ENCODE data around the gene PARD3B. TPM values are rescaled to one million over a fixed set of nuclear protein-coding genes. Genes with fewer than 3 reads are reported as not detected.
A peak's percentile ranks its signal among the peaks of the same experiment; 100 is the strongest.

The PARD3B gene
- total and polyA plus RNA-seq, 2 of the 13 experiments (the other 11 are each of a cell fraction or from before 2014, with no cell fraction given): 0.71 to 2.3 TPM

DNA sequence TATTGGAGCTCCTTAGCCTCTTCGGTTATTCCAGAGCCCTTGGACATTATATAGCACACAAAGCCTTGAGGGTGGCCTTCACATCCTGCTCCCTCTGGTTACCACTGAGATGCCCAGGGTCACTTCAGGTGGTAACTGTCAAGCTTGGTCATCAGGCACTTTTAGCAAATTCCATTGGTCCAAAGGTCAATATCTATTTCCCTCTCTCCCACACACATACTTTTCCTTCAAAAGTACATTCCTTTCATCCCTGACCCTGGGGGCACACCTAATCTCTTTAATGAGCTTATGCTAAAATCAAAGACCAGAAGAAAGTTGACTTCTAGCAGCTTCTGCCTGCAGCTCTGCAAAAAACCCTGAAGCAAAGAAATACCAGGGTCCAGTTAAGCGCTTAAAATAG lies 965.1 kb downstream of the PARD3B start:
- H3K4me3 ChIP-seq (replicated peaks in 1 of 3; ENCODE audit: insufficient read depth in 1 of 3, low read depth in 2 of 3, low read length in 3 of 3): no peak overlapping the region
- POLR2A ChIA-PET: no interaction called here
- H3K4me1 ChIP-seq (ENCODE audit: insufficient read depth, low read length): peaks cover 8% of the 10 kb centered on the region
- H3K27ac ChIP-seq (ENCODE audit: extremely low read length, insufficient read depth, low read length): no peak overlapping the region
- FAIRE-seq: no peak
- CTCF ChIA-PET (ENCODE audit: low intra/inter-chr PET ratio, low total read pairs): no interaction called here
- BruUV-seq (replicated peaks): no TSS peak
- no peak overlapping the region for H3K4me2 ChIP-seq (ENCODE audit: low read depth, low read length)
- WGBS (ENCODE audit: low lambda C conversion rate): 19% methylated on average over 2 of the region's 2 CpGs
- no peaks in the 10 kb centered on the region for H3K27me3 ChIP-seq (ENCODE audit: control insufficient read depth in 1 of 2, insufficient read depth in 2 of 2, low read length in 2 of 2)
- no peaks in the 10 kb centered on the region for H4K20me1 ChIP-seq (ENCODE audit: insufficient read depth, low read length)
- peak; percentile 45 for DNase-seq (ENCODE audit: low spot score)
- H3K9me3 ChIP-seq (ENCODE audit: low read length): no peaks in the 10 kb centered on the region
- in situ Hi-C loops (cut with HindIII; ENCODE audit: extremely low pct_ligation_motif_present, low pct_unique_long_range_greater_than_20kb): no loop called here
- peak; percentile 88 for ATAC-seq
- no peaks in the 10 kb centered on the region for H3K36me3 ChIP-seq (replicated peaks in 1 of 2; ENCODE audit: control insufficient read depth in 1 of 2, insufficient read depth in 2 of 2, low read length in 2 of 2)
- no peaks in the 10 kb centered on the region for H3K79me2 ChIP-seq (ENCODE audit: insufficient read depth, low read length)
- no peak overlapping the region for H3K9ac ChIP-seq (ENCODE audit: insufficient read depth, low read depth, low read length)
- intact Hi-C loops (cut with micrococcal nuclease; ENCODE audit: unreplicated experiment): no loop called here
- H2AFZ ChIP-seq (ENCODE audit: low read length): no peak overlapping the region
- TF ChIP-seq HNF4G (IDR thresholded peaks at IDR 0.05; ENCODE audit: borderline replicate concordance, low read depth, low read length) (no peak), HNF4G (CRISPR knock-in tag; IDR thresholded peaks at IDR 0.05; ENCODE audit: borderline replicate concordance, low read depth) (peak; percentile 49; the same call in 1 of the 2 replicates), ISL2 (CRISPR knock-in tag; IDR thresholded peaks at IDR 0.05) (peak; percentile 57; the same call in 1 of the 2 replicates), PITX1 (CRISPR knock-in tag; IDR thresholded peaks at IDR 0.05) (peak; percentile 75; the same call in 1 of the 2 replicates), DBP (CRISPR knock-in tag; IDR thresholded peaks at IDR 0.05; ENCODE audit: not compliant biosample characterization) (no peak), MED1 (CRISPR knock-in tag; IDR thresholded peaks at IDR 0.05) (peak; percentile 19; the same call in 1 of the 2 replicates), HDAC6 (IDR thresholded peaks at IDR 0.05; ENCODE audit: low read depth, low read length) (no peak), NR2F1 (CRISPR knock-in tag; IDR thresholded peaks at IDR 0.05) (peak in 1 of 2 experiments; percentile 81; a peak in 2 of 4 replicates), ZNF782 (CRISPR knock-in tag; IDR thresholded peaks at IDR 0.05; ENCODE audit: borderline replicate concordance) (no peak)
- TF ChIP-seq, protein P1, sequence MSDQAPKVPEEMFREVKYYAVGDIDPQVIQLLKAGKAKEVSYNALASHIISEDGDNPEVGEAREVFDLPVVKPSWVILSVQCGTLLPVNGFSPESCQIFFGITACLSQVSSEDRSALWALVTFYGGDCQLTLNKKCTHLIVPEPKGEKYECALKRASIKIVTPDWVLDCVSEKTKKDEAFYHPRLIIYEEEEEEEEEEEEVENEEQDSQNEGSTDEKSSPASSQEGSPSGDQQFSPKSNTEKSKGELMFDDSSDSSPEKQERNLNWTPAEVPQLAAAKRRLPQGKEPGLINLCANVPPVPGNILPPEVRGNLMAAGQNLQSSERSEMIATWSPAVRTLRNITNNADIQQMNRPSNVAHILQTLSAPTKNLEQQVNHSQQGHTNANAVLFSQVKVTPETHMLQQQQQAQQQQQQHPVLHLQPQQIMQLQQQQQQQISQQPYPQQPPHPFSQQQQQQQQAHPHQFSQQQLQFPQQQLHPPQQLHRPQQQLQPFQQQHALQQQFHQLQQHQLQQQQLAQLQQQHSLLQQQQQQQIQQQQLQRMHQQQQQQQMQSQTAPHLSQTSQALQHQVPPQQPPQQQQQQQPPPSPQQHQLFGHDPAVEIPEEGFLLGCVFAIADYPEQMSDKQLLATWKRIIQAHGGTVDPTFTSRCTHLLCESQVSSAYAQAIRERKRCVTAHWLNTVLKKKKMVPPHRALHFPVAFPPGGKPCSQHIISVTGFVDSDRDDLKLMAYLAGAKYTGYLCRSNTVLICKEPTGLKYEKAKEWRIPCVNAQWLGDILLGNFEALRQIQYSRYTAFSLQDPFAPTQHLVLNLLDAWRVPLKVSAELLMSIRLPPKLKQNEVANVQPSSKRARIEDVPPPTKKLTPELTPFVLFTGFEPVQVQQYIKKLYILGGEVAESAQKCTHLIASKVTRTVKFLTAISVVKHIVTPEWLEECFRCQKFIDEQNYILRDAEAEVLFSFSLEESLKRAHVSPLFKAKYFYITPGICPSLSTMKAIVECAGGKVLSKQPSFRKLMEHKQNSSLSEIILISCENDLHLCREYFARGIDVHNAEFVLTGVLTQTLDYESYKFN (CRISPR knock-in tag; conservative IDR thresholded peaks at IDR 0.05): peak; percentile 64
- TF ChIP-seq, protein P2, sequence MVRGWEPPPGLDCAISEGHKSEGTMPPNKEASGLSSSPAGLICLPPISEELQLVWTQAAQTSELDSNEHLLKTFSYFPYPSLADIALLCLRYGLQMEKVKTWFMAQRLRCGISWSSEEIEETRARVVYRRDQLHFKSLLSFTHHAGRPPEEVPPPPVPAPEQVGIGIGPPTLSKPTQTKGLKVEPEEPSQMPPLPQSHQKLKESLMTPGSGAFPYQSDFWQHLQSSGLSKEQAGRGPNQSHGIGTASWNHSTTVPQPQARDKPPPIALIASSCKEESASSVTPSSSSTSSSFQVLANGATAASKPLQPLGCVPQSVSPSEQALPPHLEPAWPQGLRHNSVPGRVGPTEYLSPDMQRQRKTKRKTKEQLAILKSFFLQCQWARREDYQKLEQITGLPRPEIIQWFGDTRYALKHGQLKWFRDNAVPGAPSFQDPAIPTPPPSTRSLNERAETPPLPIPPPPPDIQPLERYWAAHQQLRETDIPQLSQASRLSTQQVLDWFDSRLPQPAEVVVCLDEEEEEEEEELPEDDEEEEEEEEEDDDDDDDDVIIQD (CRISPR knock-in tag; IDR thresholded peaks at IDR 0.05; ENCODE audit: low read depth): peak; percentile 45; the same call in 1 of the 2 replicates
- TF ChIP-seq, protein P3, sequence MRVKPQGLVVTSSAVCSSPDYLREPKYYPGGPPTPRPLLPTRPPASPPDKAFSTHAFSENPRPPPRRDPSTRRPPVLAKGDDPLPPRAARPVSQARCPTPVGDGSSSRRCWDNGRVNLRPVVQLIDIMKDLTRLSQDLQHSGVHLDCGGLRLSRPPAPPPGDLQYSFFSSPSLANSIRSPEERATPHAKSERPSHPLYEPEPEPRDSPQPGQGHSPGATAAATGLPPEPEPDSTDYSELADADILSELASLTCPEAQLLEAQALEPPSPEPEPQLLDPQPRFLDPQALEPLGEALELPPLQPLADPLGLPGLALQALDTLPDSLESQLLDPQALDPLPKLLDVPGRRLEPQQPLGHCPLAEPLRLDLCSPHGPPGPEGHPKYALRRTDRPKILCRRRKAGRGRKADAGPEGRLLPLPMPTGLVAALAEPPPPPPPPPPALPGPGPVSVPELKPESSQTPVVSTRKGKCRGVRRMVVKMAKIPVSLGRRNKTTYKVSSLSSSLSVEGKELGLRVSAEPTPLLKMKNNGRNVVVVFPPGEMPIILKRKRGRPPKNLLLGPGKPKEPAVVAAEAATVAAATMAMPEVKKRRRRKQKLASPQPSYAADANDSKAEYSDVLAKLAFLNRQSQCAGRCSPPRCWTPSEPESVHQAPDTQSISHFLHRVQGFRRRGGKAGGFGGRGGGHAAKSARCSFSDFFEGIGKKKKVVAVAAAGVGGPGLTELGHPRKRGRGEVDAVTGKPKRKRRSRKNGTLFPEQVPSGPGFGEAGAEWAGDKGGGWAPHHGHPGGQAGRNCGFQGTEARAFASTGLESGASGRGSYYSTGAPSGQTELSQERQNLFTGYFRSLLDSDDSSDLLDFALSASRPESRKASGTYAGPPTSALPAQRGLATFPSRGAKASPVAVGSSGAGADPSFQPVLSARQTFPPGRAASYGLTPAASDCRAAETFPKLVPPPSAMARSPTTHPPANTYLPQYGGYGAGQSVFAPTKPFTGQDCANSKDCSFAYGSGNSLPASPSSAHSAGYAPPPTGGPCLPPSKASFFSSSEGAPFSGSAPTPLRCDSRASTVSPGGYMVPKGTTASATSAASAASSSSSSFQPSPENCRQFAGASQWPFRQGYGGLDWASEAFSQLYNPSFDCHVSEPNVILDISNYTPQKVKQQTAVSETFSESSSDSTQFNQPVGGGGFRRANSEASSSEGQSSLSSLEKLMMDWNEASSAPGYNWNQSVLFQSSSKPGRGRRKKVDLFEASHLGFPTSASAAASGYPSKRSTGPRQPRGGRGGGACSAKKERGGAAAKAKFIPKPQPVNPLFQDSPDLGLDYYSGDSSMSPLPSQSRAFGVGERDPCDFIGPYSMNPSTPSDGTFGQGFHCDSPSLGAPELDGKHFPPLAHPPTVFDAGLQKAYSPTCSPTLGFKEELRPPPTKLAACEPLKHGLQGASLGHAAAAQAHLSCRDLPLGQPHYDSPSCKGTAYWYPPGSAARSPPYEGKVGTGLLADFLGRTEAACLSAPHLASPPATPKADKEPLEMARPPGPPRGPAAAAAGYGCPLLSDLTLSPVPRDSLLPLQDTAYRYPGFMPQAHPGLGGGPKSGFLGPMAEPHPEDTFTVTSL (CRISPR knock-in tag; IDR thresholded peaks at IDR 0.05; ENCODE audit: borderline replicate concordance): peak; percentile 34; the same call in 1 of the 2 replicates

Measured in HepG2 (cell line).